ENCODE measurements around the gene CEACAM7.

DNA sequence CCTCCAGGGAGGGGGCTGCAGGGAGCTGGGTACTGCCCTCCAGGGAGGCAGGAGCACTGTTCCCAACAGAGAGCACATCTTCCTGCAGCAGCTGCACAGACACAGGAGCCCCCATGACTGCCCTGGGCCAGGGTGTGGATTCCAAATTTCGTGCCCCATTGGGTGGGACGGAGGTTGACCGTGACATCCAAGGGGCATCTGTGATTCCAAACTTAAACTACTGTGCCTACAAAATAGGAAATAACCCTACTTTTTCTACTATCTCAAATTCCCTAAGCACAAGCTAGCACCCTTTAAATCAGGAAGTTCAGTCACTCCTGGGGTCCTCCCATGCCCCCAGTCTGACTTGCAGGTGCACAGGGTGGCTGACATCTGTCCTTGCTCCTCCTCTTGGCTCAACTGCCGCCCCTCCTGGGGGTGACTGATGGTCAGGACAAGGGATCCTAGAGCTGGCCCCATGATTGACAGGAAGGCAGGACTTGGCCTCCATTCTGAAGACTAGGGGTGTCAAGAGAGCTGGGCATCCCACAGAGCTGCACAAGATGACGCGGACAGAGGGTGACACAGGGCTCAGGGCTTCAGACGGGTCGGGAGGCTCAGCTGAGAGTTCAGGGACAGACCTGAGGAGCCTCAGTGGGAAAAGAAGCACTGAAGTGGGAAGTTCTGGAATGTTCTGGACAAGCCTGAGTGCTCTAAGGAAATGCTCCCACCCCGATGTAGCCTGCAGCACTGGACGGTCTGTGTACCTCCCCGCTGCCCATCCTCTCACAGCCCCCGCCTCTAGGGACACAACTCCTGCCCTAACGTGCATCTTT, 12.5 kb upstream of the CEACAM7 start:
- TF ChIP-seq, protein P1, sequence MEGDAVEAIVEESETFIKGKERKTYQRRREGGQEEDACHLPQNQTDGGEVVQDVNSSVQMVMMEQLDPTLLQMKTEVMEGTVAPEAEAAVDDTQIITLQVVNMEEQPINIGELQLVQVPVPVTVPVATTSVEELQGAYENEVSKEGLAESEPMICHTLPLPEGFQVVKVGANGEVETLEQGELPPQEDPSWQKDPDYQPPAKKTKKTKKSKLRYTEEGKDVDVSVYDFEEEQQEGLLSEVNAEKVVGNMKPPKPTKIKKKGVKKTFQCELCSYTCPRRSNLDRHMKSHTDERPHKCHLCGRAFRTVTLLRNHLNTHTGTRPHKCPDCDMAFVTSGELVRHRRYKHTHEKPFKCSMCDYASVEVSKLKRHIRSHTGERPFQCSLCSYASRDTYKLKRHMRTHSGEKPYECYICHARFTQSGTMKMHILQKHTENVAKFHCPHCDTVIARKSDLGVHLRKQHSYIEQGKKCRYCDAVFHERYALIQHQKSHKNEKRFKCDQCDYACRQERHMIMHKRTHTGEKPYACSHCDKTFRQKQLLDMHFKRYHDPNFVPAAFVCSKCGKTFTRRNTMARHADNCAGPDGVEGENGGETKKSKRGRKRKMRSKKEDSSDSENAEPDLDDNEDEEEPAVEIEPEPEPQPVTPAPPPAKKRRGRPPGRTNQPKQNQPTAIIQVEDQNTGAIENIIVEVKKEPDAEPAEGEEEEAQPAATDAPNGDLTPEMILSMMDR (conservative IDR thresholded peaks at IDR 0.05): no peak
- no peak for TF ChIP-seq EZH2 (IDR thresholded peaks at IDR 0.05; ENCODE audit: low read depth)
